K562 (cell line): ENCODE results near the gene SLC26A11. TPM values are rescaled to one million over a fixed set of nuclear protein-coding genes. Genes with fewer than 3 reads are reported as not detected.

Source experiments
- ATAC-seq: fragments of 200-7000 bp; cut with Tn5 transposase; 3 replicates; pipeline ENCODE4 v1.9.1; 2020; ENCODE audit warnings: moderate library complexity
- BruUV-seq: library from RNA; stranded (reverse); fragments of 400-500 nt; replicated peaks from 2 replicates; lab custom pipeline; 2021; lab: Mats Ljungman, UMichigan
- CTCF ChIA-PET: fragments of 300-600 bp; formaldehyde crosslinking; extraction: SDS; loops from one replicate; lab custom pipeline; 2021; ENCODE audit warnings: low intra/inter-chr PET ratio; lab: Yijun Ruan, JAX
- POLR2A ChIA-PET: fragments of 300-600, 350-650 bp; sonication (Branson Sonifier 250); formaldehyde crosslinking; extraction: SDS; loops from one replicate; lab custom pipeline; 2021; ENCODE audit warnings: antibody characterized with exemption, inconsistent platforms; lab: Yijun Ruan, JAX
- DNase-seq, 4 experiments: peaks; one replicate each; pipeline versions ENCODE4 v3.0.0 to v3.0.0-alpha.2; 2011 to 2018; ENCODE audit warnings: low spot score in 3 of 4, mixed read lengths in 3 of 4; ENCODE audit errors: extremely low read depth in 1 of 4
- FAIRE-seq: peaks from 2 replicates; lab custom pipeline; 2011; peaks lifted over from hg19 to GRCh38; lab: Jason Lieb, UNC
- H2AFZ ChIP-seq: 2 replicates; pipeline ENCODE4 v1.6.0; 2011; ENCODE audit warnings: low read depth, low read length, control low read depth, inconsistent platforms
- H3K27ac ChIP-seq: fragments of 200-600 bp; 3 replicates; pipeline ENCODE4 v1.8.0; 2011; ENCODE audit warnings: low read depth, mild to moderate bottlenecking, control low read depth, inconsistent platforms, low read length, moderate library complexity, mixed read lengths; ENCODE audit errors: extremely low read depth
- H3K27me3 ChIP-seq, 2 experiments: fragments of 300-600 bp in 1 of 2; 2 replicates in 1 of 2; 3 replicates in 1 of 2; pipeline versions ENCODE4 v1.6.0 to v1.8.0; 2011; ENCODE audit warnings: inconsistent platforms in 2 of 2, low read length in 2 of 2, mild to moderate bottlenecking in 1 of 2, mixed read lengths in 1 of 2, moderate library complexity in 1 of 2; ENCODE audit not compliant: control insufficient read depth in 2 of 2, insufficient read depth in 2 of 2
- H3K36me3 ChIP-seq: fragments of 300-600 bp; 3 replicates; pipeline ENCODE4 v1.8.0; 2011; ENCODE audit warnings: mild to moderate bottlenecking, low read length, inconsistent platforms; ENCODE audit not compliant: control insufficient read depth, insufficient read depth
- H3K4me1 ChIP-seq, 2 experiments: fragments of 200-600 bp in 1 of 2; replicated peaks in 1 of 2; 2 replicates in 1 of 2; 3 replicates in 1 of 2; pipeline versions ENCODE4 v1.5.1 to v1.8.0; 2011; ENCODE audit warnings: inconsistent platforms in 2 of 2, low read length in 2 of 2, mild to moderate bottlenecking in 1 of 2, mixed read lengths in 1 of 2, moderate library complexity in 1 of 2; ENCODE audit not compliant: control insufficient read depth in 2 of 2, insufficient read depth in 2 of 2
- H3K4me2 ChIP-seq: 2 replicates; pipeline ENCODE4 v1.6.1; 2011; ENCODE audit warnings: low read length, control low read depth, inconsistent platforms, mixed read lengths; ENCODE audit not compliant: insufficient read depth
- H3K4me3 ChIP-seq: fragments of 200-600 bp; sonication (generic), shearing (Covaris generic); 2 replicates; pipeline ENCODE4 v1.5.1; 2016; ENCODE audit warnings: control low read depth, inconsistent platforms
- H3K79me2 ChIP-seq: fragments of 200-600 bp; 3 replicates; pipeline ENCODE4 v1.8.0; 2011; ENCODE audit warnings: low read length, inconsistent platforms; ENCODE audit not compliant: control insufficient read depth, insufficient read depth
- H3K9ac ChIP-seq, 2 experiments: 2 replicates each; pipeline versions ENCODE4 v1.6.0 to v1.6.1; 2011; ENCODE audit warnings: low read depth in 2 of 2, low read length in 2 of 2, control low read depth in 1 of 2, inconsistent platforms in 1 of 2, mild to moderate bottlenecking in 1 of 2, mixed read lengths in 1 of 2; ENCODE audit not compliant: insufficient read depth in 1 of 2
- H3K9me1 ChIP-seq: one replicate; pipeline ENCODE4 v1.6.0; 2011; ENCODE audit warnings: inconsistent platforms, mild to moderate bottlenecking, low read length, moderate library complexity; ENCODE audit not compliant: control insufficient read depth, insufficient read depth
- H3K9me3 ChIP-seq: replicated peaks from 2 replicates; pipeline ENCODE4 v1.5.1; 2011; ENCODE audit warnings: low read depth, low read length, inconsistent platforms; ENCODE audit not compliant: control insufficient read depth, insufficient read depth
- H4K20me1 ChIP-seq: replicated peaks from 2 replicates; pipeline ENCODE4 v1.6.1; 2011; ENCODE audit warnings: low read length, inconsistent platforms, mixed read lengths; ENCODE audit not compliant: control insufficient read depth, insufficient read depth
- CTBP1 ChIP-seq: fragments of 450-650 bp; IDR thresholded peaks from 2 replicates; pipeline ENCODE4 v1.6.1; 2016; ENCODE audit warnings: borderline replicate concordance
- JUND ChIP-seq, 2 experiments: IDR thresholded peaks; 2 replicates in 1 of 2; 3 replicates in 1 of 2; pipeline ENCODE4 v1.6.1; 2011; ENCODE audit warnings: borderline replicate concordance in 2 of 2, low read depth in 2 of 2, low read length in 2 of 2, improper control_type of control experiment in 1 of 2, missing biosample characterization in 1 of 2, missing genetic modification characterization in 1 of 2, missing genetic modification reagents in 1 of 2
- MAFG ChIP-seq: fragments of 450-650 bp; conservative IDR thresholded peaks from 2 replicates; pipeline ENCODE4 v1.6.1; 2016; ENCODE audit warnings: missing genetic modification characterization, missing compliant biosample characterization
- PHF8 ChIP-seq: fragments of 200-600 bp; sonication (generic); IDR thresholded peaks from 2 replicates; pipeline ENCODE4 v1.6.1; 2012; ENCODE audit warnings: mixed run types, mild to moderate bottlenecking, inconsistent platforms, low read length, moderate library complexity, borderline replicate concordance
- ZNF165 ChIP-seq: fragments of 250-450 bp; sonication (Bioruptor Pico); IDR thresholded peaks from 2 replicates; pipeline ENCODE4 v1.4.0; 2020; ENCODE audit warnings: borderline replicate concordance
- ZNF217 ChIP-seq: sonication (generic); formaldehyde crosslinking; IDR thresholded peaks from 2 replicates; pipeline ENCODE4 v1.8.0; 2022; ENCODE audit warnings: mild to moderate bottlenecking, missing genetic modification reagents
- ZNF444 ChIP-seq: fragments of 250-450 bp; sonication (Bioruptor Pico); IDR thresholded peaks from 2 replicates; pipeline ENCODE4 v1.4.0; 2020; ENCODE audit warnings: mild to moderate bottlenecking, moderate library complexity
- WGBS: fragments of 100-300 bp; shearing (Covaris generic); methylation state at CpG from one replicate; pipeline ENCODE4 v1.1.6; 2016; ENCODE audit warnings: low coverage, mixed read lengths; ENCODE audit not compliant: insufficient coverage; ENCODE audit errors: missing lambda C conversion rate; 5-methylcytosine and 5-hydroxymethylcytosine counted together
- in situ Hi-C: fragments of 300-500 bp; cut with MboI; formaldehyde crosslinking; loops from 4 replicates; pipeline ENCODE4 v1.15.0; 2018; ENCODE audit warnings: inconsistent platforms, mixed read lengths
- intact Hi-C: fragments of 100-400 bp; cut with micrococcal nuclease; formaldehyde crosslinking; loops from 2 replicates; pipeline ENCODE4 v1.14.2; 2022
- polyA plus RNA-seq, 8 experiments: library from polyadenylated mRNA; depleted of rRNA in 4 of 8; stranded (reverse) in 5 of 8; unstranded in 3 of 8; fragments of >200 nt; fragmentation: Nextera tagmentation in 2 of 8; fragmentation: Illumina TruSeq in 1 of 8; extraction: Ambion mirVana in 2 of 8; extraction: Trizol in 1 of 8; gene quantifications; 2 replicates each; pipeline versions ENCODE4 v1.2.1 to v1.2.3, GENCODE V29; 2011 to 2014; ENCODE audit warnings: inconsistent platforms in 1 of 8, missing spikeins in 1 of 8
- total RNA-seq, 7 experiments: library from RNA; depleted of rRNA in 6 of 7; stranded (reverse); fragments of >200 nt in 6 of 7; fragmentation: Illumina TruSeq in 2 of 7; extraction: Trizol in 2 of 7; gene quantifications; 2 replicates each; pipeline versions ENCODE4 v1.2.1 to v1.2.3, GENCODE V29; 2011 to 2021; ENCODE audit warnings: low replicate concordance in 1 of 7
- TF ChIP-seq, protein P1 (sequence below): fragments of 200-800 bp; sonication (Bioruptor generic); IDR thresholded peaks from 2 replicates; pipeline ENCODE4 v1.6.1; 2017; ENCODE audit warnings: missing genetic modification characterization, missing compliant biosample characterization

The SLC26A11 gene
- total and polyA plus RNA-seq, 9 of the 15 experiments (the other 6 are each of a cell fraction or from before 2014, with no cell fraction given) = 0.06 to 3.1 (median 1.2) TPM; not detected in 1

DNA sequence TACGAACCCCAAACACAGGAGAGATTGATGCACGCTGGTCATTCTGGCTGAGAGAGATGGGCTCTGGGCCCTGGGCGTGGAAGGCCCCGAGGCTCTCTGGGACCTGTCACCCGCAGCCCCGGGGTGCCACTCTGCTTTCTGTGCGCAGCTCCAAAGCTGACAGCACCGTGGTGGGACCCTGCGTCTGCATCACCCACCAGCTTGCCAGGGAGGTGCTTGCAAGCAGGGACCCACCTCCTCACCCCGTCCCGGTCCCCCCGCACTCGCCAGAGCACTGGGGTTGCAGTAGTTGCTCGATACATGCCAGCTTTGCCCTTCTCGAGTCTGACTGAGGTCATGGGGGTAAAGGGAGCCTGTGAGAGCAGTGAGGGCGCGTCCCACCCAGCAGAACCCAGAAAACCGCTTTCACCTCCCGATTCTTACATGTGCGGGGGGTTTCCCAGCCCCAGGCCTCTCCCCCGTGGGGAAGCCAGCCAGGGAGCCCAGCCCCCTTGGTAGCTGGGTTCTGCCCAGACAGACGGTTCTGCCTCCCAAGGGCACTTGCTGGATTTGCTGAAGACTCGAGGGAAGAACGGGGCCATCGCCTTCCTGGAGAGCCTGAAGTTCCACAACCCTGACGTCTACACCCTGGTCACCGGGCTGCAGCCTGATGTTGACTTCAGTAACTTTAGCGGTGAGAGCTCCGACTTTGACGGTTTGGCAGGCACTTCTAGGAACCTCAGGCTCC is 37.9 kb upstream of the SLC26A11 start:
- CTCF ChIA-PET = no interaction called here
- TF ChIP-seq CTBP1 (no peak), ZNF444 (CRISPR knock-in tag) (no peak), ZNF165 (CRISPR knock-in tag) (no peak), ZNF217 (CRISPR knock-in tag) (no peak), MAFG (tag) (no peak), PHF8 (no peak), JUND (IDR thresholded peaks at IDR 0.05; ENCODE audit: borderline replicate concordance, low read depth, low read length) (no peak), JUND (tag; IDR thresholded peaks at IDR 0.05; ENCODE audit: borderline replicate concordance, low read depth, low read length) (no peak)
- TF ChIP-seq, protein P1, sequence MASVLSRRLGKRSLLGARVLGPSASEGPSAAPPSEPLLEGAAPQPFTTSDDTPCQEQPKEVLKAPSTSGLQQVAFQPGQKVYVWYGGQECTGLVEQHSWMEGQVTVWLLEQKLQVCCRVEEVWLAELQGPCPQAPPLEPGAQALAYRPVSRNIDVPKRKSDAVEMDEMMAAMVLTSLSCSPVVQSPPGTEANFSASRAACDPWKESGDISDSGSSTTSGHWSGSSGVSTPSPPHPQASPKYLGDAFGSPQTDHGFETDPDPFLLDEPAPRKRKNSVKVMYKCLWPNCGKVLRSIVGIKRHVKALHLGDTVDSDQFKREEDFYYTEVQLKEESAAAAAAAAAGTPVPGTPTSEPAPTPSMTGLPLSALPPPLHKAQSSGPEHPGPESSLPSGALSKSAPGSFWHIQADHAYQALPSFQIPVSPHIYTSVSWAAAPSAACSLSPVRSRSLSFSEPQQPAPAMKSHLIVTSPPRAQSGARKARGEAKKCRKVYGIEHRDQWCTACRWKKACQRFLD (CRISPR knock-in tag) = no peak

More for the DNA sequence above, 37.9 kb upstream of the SLC26A11 start:
- H3K27ac ChIP-seq = no peak overlapping the region
- no peak overlapping the region for H2AFZ ChIP-seq
- no peaks in the 10 kb centered on the region for H3K9me1 ChIP-seq
- in situ Hi-C loops (no loop called here), intact Hi-C loops (loop anchor here (10.0 kb wide), 1 partner anchor 77 kb away; the partner anchor contains the start of gene GAA)
- BruUV-seq = no TSS peak
- no peak for DNase-seq
- H4K20me1 ChIP-seq = no peaks in the 10 kb centered on the region; the same call in 1 of the 2 replicates
- POLR2A ChIA-PET = interaction anchor here (0.6 kb wide), 1 partner anchor 11 kb away, joined by 3 read pairs; no protein-coding TSS in a partner anchor
- no peaks in the 10 kb centered on the region for H3K79me2 ChIP-seq
- H3K4me2 ChIP-seq = no peak overlapping the region
- H3K27me3 ChIP-seq = peaks cover 66 to 90% of the 10 kb centered on the region in 2 experiments
- 2% methylated on average over 27 of the region's 30 CpGs for WGBS
- no peak for FAIRE-seq
- no peak overlapping the region; a peak in 1 of 4 replicates for H3K9ac ChIP-seq
- H3K4me1 ChIP-seq = peaks cover 0 to 22% of the 10 kb centered on the region in 2 experiments; a peak in 3 of 5 replicates
- H3K9me3 ChIP-seq = no peaks in the 10 kb centered on the region; the same call in 1 of the 2 replicates
- no peaks in the 10 kb centered on the region for H3K36me3 ChIP-seq
- no peak overlapping the region for H3K4me3 ChIP-seq
- ATAC-seq = no peak
